HG03460 (cell line): ENCODE measurements around the gene SORCS3.

Experiments used
- ATAC-seq: cut with Tn5 transposase; IDR thresholded peaks from one replicate; pipeline ENCODE4 v1.9.1; 2021; ENCODE audit not compliant: unreplicated experiment

The SORCS3 gene

DNA sequence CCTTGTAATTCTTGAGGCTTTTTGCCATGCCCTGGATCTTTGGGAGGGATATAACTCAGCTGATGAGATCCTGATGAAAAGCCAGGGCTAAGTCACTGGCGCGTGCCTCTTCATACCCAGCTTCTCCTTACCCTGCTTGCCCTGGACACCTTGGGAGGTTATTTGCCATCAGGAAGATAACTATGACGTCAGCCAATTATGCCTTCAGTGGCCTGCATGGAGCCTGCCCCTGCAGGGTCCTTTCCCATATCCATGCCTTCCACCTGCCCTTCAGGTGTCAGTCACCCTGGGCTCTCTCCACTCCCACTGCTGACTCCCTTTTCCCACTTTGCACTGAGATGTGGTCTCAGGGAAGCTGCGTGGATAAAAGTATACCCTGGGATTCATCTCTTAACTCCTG, 520.1 kb downstream of the SORCS3 start:
- no peak for ATAC-seq

DNA sequence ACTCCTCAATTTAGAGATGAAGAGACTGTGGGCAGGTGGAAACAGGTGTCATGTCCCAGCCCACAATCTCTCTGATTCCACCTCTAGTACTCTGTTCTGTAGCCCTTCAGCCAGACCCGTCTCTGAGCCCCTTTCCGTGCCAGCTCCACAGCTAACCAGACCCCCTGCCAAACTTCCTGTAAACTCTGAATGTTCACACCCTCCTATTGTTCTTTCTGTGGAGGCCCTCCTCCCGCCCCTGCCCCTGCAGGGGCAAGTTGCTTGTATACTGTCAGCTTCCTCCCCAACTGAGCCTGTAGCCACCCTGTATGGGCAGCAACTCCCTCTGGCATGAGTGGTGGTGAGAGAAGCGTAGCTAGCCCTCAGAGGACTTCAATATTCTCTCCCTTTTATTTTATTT, 520.7 kb downstream of the SORCS3 start:
- no peak for ATAC-seq

DNA sequence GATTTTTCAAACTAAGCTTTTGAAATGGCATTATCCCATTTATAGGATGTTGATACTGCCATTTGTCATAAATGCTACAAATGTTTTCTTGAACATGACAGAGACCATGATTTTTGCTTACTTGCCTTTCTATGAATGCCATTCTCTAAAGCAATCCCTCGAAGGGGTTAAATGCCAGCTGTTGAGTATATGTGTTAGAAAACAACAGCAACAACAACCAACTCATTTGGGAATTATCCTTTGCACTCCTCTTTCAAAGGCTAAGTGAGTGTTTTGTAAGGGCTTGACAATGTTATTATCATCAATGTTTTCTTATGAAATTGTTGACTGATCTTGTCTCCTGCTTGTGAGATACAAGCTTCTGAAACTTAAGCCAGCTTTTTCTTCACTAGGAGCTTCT, 529.4 kb downstream of the SORCS3 start:
- ATAC-seq = no peak

DNA sequence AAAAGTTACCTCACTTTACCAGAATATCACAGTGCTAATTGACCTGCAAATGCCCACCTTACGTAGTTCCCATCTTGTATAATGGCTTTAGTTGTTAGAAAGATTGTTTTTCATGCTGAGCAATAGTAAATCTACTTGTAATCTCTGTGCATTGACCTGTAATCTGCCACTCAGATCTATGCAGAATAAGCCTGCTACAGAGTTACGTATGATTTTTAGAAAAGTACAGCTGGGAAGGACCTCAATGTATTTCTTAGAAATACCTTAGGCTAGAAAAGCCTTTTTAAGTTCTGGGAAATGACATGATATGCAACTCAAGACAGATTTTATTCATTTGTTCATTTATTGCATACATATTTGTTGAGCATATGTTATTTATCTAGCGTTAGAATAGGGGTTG, 530.9 kb downstream of the SORCS3 start:
- no peak for ATAC-seq

DNA sequence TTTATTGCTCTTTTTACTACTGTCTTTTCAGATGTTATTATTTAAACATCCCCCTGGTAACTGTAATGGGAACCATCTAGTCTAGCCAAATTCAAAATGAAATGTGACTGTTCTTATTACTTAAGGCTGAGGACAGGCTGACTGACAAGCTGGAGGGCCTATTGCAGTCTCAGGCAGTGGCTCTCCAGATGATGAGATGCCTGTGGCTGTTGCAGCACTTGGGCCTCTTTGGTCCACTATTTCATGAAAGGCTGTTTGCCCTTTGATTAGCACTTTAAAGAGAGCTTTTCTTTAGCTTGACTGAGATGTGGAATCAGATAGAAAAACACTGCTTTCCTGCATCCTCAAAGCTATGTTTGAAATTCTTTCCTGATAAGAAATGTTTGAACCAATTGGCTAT, 540.5 kb downstream of the SORCS3 start:
- ATAC-seq = no peak

DNA sequence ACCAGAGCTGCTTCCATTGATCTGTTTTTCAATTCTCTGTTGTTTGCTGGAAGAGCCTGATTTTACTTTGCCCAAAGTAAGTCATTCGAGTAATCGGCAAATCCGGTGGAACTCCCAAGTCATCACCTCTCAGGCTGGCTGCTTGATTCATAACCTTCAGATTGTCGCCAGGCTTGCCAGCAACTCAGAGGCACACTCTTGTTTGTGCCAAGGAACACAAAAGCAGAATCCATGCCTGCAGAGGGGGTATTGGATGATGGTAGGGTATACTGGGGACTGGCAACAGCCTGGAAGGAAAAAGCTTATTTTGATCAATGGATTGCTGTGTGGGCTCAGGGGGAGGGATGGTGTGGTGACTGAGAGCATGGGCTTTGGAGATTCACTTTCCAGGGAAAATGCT, 542.4 kb downstream of the SORCS3 start:
- ATAC-seq = no peak

DNA sequence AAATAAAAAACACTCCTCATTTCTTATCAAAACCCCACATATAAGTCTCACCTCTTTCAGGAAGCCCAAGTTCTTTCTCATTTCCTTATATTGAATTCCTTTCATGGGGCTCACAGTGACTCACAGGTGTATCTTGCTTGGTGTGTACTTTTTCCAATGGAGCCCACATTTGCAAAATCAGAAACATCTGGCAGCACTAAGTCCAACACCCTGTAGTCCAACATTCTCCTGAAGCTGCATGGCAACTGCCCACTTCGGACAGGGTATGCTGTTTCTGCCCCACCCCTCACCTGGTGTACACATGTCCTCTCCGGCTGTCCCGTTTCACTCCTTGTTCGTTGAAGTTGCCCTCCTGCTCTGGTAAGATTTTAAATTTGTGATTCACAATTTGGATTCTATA, 544.1 kb downstream of the SORCS3 start:
- ATAC-seq = no peak

DNA sequence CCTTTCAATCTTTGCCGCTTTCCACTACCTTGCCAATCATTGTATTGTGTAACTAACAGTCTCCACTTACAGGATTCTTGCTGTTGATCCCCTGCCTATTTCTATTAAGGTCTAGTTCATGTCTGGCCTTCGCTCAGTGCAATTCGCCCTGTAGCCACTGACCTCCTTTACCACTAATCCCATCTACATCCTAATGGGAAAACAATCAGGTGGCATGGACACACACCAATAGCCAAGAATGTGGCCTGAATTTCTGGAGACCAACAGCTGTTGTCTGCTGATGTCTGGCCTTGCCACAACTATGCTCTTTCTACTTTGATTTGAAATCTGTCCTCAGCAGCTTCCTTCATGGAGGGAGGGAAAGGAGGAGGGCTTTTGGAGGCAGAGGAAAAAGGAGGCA, 546.2 kb downstream of the SORCS3 start:
- no peak for ATAC-seq

DNA sequence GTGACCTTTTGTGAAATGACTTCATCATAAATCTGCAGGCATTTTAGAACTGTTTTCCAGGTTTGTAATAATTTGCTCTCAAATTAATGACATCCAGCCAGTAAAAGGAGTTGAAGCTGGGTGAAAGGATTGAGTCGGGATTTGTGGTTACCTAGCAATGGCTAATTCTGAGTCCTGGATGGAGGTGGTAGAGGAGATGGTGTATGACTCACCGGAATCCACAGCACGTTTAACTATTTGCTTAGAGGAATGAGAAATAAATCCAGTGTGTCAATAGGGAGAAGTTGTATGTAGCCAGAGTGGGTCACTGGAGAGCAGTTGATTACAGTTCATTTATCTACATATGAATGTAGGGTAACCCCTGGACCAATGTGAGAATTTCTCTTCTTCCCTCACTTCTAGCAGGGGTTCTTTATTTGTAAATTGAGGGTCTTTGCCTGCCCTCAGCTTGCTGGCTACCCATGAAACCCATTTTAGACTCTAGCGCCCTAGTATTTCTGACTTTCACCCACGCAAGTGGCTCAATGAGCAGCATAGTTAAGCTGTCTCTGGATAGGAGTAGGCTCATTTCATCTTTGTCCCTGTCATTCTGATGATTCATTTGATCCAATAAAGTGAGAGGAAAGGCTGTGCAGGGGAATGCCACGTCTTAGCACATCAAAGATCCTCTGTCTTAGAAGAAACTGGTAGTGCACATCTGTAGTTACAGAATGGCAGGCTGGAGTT, 547.8 kb downstream of the SORCS3 start:
- ATAC-seq = no peak

DNA sequence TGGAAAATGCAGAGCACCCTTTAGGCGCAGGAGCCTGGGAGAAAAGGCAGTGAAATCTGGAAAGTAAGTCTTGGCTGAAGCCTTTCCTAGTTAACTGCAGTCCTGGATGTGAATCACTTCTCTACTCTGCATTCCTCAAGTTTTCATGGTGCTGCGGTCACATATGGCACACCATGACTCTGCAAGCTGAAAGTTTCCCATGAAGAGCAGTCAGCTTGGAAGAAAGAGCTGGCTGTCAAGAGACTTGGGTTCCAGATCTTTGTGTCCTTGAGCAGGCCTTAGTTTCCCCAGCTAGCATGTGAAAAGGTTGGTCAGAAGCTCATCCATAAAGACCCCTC, 548.3 kb downstream of the SORCS3 start:
- ATAC-seq = no peak

DNA sequence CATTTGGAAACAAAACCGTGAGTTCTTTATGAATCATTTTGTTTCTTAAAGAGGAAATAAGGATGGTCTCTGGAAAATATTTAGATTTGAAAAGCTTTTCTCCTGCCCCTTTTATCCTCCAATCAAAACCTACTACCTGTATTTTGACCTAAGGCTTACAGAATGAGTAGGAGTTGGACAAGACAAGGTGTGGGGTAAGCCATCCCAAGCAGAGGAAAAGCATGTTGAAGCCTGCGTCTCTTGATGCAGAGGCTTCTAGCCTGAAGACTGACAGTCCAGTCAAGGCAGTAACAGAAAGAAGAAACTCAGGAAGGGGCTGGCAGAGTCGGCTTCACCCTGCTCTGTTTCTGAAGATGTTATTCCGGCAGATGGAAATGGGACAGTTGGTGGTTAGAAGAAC, 551.1 kb downstream of the SORCS3 start:
- ATAC-seq = no peak

DNA sequence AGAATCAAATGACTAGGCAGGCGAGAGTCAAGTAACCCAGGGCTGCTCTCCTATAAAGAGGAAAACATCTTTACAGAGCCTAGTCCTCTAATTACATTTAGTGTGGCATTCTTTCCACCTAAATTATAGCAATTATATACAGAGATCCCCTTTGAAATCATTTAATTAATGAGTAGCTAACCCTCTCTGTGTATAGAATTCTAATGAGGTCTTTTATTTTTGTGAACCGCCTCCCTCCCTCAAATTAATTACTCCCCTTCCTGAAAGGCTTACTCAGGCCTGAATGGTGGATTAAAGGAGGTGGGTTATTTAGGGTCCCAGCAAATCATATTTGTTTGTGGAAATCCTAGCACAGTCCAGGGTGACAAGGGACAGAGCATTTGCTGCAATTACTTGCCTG, 551.8 kb downstream of the SORCS3 start:
- no peak for ATAC-seq

DNA sequence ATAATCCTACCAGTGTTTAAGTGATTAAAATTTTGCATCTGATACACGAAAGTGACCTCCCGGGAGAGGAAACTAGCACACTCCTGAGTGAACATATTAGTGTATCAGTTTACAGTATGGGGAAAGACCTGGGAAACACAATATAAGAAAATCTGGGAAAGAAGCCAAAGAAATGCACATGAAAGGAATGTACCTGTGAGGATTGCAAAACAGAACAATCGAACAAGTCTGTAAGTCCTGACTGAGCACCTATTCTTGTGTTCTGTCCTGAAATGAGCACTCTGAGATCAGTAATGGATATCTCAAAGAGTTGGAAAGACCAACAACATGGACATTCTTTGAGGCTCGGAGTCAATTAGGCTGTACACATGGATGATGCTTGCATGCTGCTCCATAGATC, 554.7 kb downstream of the SORCS3 start:
- ATAC-seq = no peak

DNA sequence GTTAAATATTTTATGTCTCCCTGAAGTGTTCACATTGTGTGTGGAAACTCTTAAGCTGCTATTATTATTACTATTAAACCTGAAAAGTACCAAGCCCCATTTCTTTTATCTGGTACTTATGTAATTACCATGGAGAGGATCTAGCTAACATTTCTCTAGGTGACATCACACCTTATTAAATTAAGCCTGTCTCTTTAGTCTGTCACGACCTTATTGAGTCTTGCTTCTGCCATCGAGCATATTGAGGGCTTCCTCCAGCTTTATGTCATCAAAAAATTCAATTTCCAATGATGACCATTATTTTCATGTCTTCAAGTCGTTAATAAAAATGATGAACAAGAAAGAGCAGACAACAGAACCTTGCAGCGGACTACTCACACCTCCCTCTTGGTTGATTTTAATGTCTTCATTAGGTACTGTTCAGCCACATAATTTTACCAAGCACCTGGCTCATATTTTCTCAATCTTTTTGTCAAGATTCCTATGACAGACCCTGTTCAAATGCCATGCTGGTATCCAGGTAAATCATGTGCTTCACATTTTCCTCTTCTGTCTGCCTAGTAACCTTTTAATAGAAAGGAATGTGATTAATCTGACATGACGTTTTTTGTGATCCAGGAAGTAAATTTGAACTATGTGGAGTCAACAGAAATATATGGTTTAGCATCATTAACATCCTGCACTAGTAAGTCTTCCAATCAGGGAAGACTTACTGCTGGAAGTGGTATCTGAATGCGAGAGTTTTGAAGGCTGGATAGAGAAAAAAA, 556.7 kb downstream of the SORCS3 start:
- ATAC-seq = no peak

DNA sequence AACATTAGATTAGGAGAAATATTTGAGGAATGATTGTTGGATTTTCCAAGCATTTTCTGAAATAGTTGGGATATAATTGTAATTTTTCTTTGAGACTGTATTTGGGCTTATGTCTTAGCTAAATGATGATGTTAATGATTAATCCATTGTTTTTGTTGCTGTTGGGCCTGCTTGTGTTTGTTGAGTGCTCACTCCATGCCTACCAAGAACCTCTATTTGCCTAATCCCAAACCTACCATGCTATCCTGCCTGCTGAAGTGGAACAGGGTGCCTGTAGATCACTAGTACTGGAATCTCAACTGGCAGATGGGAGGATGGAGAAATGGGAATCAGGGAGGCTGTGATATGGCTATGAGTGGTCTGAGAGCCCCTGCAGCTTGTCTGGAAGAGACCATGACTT, 565.5 kb downstream of the SORCS3 start:
- no peak for ATAC-seq

DNA sequence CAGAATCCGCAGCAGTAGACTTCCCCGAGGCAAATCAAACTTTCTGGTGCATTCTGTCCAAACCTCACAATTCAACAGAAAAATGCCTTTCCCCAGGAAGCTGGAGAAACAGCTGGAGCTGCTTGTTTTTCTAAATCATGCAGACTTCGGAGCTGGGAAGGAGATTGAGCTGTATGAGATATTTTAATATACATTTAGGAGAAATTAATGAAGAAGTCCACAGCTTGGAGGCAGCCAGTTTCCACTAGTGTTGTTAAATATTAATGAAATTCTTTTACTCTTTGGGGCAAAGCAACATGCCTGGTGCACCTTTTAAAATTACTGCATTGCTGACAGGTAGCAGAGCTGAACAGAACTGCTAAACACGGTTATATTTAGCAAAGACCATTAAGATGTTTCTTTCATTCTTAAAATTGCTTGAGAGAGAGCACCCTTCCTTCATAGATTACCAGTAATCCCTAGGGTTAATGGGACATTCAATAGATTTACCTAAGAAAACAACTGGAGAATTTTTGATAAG, 566.4 kb downstream of the SORCS3 start:
- no peak for ATAC-seq

DNA sequence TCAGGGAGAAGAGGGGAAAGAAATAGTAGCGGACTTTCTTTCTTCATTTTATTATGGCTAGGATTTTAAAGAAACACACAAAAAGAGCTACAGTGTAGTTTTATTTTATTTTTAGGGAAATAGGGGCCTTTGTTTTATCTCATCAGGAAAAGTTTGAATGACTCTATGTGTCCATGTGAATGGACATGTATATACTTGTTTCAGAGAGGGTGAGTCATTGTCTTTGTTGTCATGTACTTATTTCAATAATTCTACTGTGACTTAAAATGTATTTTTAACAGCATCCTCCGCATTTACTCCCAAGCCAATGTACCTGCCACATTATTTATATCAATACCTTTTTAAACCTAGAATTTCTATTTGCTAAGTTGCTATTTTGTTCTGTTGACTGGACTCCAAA, 569.5 kb downstream of the SORCS3 start:
- ATAC-seq = no peak

DNA sequence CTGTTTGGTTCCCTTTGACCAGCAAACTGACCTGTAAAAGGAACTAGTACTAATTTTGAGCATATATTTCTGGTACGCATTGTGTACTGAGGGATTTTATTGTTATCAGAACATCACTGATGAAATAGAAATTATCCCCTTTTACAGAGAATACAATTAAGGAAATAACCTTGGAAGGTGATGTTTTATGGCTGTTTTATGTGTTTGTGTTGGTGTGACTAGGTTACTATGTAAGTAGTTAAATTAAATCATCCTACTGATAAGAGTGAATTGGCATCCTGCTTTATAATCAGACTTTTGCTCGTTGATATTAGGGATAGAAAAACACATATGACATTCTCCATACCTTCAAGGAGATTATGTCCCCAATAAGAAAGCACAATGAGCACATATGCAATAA, 596.6 kb downstream of the SORCS3 start:
- no peak for ATAC-seq

DNA sequence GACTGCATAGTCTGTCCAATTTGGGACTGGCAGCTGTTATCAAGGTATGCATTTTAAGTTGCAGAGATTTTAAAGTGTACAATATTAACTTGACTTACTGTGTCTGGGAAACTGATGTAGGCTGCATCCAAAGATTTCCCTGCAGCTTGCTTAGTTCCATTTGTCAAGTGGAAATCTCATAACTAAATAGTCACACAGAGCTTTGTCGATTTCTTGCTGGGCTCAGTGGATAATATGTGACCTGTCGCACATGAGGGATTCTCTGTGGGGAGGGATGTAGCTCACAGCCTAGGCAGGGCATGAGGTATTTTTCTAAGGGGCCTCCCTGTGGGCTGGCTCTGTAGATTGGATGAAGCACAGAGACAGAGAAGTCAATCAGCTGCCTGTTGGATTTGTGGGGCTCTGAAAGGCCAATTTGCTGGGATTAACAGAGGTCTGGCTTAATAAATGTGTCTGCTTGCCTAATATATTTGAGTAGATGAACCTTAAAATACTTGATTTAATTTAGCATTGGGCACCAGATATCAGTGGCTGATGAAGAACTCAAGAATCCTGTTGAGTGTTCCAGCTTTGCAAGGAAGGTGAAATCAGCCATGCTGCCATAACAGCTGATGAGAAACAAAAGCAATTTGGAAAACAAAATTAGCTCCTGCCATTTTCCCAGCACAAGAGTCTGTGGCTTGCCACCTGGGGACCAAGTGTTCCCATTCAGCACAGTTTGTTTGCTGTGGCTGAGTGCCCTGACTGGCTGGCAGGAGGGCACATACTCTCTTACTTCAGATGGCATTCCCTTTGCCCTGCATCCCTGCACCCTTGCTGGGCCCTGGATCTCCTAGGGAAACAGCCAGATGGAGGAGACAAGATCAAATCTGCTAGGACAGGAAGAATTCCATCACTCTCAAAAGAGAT, 598.5 kb downstream of the SORCS3 start:
- ATAC-seq = no peak

DNA sequence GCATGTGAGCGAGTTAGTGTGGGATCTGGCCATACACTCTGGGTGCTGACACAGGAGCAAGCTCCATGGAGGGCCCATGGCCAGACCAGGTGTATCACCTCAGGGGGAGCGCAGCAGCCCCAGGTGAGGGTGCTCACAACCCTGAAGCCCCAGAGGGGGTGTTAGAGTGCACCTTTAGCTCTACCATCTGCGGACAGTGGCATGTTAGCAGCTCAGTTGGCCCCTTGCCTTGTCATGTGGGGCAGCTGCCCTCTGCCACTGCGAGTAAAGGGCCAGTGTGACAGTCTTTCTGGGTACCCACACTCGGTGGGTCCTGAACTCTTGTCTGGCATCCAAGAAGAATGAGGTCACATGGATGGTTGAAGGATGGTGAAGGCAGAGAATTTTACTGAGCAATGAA, 600.2 kb downstream of the SORCS3 start:
- ATAC-seq = no peak

DNA sequence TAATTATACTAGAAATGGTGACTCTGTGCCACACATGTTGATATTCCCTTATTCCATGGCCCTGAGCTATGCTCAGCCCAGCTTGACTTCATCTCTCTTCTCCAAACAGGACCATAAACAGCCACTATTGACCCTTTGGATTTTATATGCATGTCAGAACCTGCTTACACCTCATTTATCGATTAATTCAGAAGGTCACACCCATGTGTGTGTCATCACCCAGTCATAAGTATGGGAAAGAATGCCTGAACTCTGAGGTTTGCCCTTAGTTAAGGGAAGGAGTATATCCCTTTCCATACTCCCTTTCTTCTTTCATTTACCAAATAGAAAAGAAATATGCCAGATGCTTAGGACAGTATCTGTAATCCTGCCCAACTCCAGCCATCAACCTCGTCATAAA, 602.3 kb downstream of the SORCS3 start:
- no peak for ATAC-seq

DNA sequence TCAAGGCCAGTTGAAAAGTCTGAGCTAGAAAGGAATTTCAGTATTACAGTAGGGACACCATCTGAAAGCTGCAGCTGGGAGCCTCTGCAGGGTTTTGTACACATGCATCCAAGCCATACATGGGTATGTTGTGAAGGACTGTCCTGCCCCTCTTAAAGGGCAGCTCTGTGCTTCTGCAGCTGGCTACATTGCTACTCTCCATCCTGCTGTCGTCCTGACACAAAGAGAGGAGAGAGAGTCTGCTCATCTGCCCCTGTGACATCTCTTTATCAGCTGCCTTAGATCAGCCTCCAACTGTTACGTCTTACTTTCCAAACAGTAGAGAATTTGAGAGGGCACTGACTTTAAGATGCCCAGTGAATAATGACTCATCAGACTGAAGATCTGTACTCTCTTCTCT, 602.7 kb downstream of the SORCS3 start:
- ATAC-seq = no peak
